K562 (cell line): Measurements from ENCODE around the gene MGAT1. TPM values are rescaled to one million over a fixed set of nuclear protein-coding genes. Genes with fewer than 3 reads are reported as not detected.

Experiments
- ARNT ChIP-seq, 2 experiments: fragments of 450-650 bp; IDR thresholded peaks; 2 replicates each; pipeline ENCODE4 v1.6.1; 2016; ENCODE audit warnings: mild to moderate bottlenecking in 1 of 2
- FIP1L1 ChIP-seq: fragments of 200-400 bp; formaldehyde crosslinking; IDR thresholded peaks from 2 replicates; pipeline ENCODE4 v1.6.1; 2018; ENCODE audit warnings: mild to moderate bottlenecking, low read depth, low read length; ENCODE audit not compliant: poor library complexity, severe bottlenecking
- FOS ChIP-seq: IDR thresholded peaks from 3 replicates; pipeline ENCODE4 v1.6.1; 2011; ENCODE audit not compliant: insufficient read length; ENCODE audit errors: extremely low read depth
- GTF2A2 ChIP-seq: IDR thresholded peaks from 2 replicates; pipeline ENCODE4 v1.6.1; 2016; ENCODE audit warnings: mild to moderate bottlenecking, missing genetic modification characterization, missing compliant biosample characterization
- HDAC1 ChIP-seq, 2 experiments: fragments of 450-650 bp; IDR thresholded peaks; 2 replicates each; pipeline ENCODE4 v1.6.1; 2016 to 2017; ENCODE audit warnings: inconsistent platforms in 1 of 2, mild to moderate bottlenecking in 1 of 2, moderate library complexity in 1 of 2
- HDAC8 ChIP-seq: fragments of 450-650 bp; IDR thresholded peaks from 2 replicates; pipeline ENCODE4 v1.6.1; 2016; ENCODE audit warnings: mild to moderate bottlenecking, missing genetic modification characterization, moderate library complexity, missing compliant biosample characterization
- HEY1 ChIP-seq: fragments of 250-450 bp; sonication (Bioruptor Pico); IDR thresholded peaks from 2 replicates; pipeline ENCODE4 v1.5.0; 2020; ENCODE audit warnings: mild to moderate bottlenecking, moderate library complexity, borderline replicate concordance
- MIER1 ChIP-seq: fragments of 450-650 bp; IDR thresholded peaks from 2 replicates; pipeline ENCODE4 v1.6.1; 2016; ENCODE audit warnings: antibody characterized with exemption, mild to moderate bottlenecking, low read depth
- NR2F6 ChIP-seq: fragments of 450-650 bp; formaldehyde crosslinking; IDR thresholded peaks from 2 replicates; pipeline ENCODE4 v1.4.0; 2020; ENCODE audit warnings: mild to moderate bottlenecking
- SNIP1 ChIP-seq: fragments of 450-650 bp; IDR thresholded peaks from 2 replicates; pipeline ENCODE4 v1.7.1; 2017; ENCODE audit warnings: low read depth, mild to moderate bottlenecking
- SRSF1 ChIP-seq: fragments of 200-400 bp; formaldehyde crosslinking; IDR thresholded peaks from 2 replicates; pipeline ENCODE4 v1.6.1; 2017; ENCODE audit warnings: mild to moderate bottlenecking, low read depth, low read length, moderate library complexity
- ZC3H4 ChIP-seq: sonication (generic); formaldehyde crosslinking; IDR thresholded peaks from 2 replicates; pipeline ENCODE4 v1.9.0; 2021; ENCODE audit warnings: missing genetic modification reagents, borderline replicate concordance
- ZFX ChIP-seq: sonication (generic); formaldehyde crosslinking; IDR thresholded peaks from 2 replicates; pipeline ENCODE4 v1.8.0; 2022; ENCODE audit warnings: mild to moderate bottlenecking, missing genetic modification reagents, moderate library complexity
- ZNF24 ChIP-seq: fragments of 450-650 bp; IDR thresholded peaks from 2 replicates; pipeline ENCODE4 v1.6.1; 2016
- polyA plus RNA-seq, 8 experiments: library from polyadenylated mRNA; depleted of rRNA in 4 of 8; stranded (reverse) in 5 of 8; unstranded in 3 of 8; fragments of >200 nt; fragmentation: Nextera tagmentation in 2 of 8; fragmentation: Illumina TruSeq in 1 of 8; extraction: Ambion mirVana in 2 of 8; extraction: Trizol in 1 of 8; gene quantifications; 2 replicates each; pipeline versions ENCODE4 v1.2.1 to v1.2.3, GENCODE V29; 2011 to 2014; ENCODE audit warnings: inconsistent platforms in 1 of 8, missing spikeins in 1 of 8
- total RNA-seq, 7 experiments: library from RNA; depleted of rRNA in 6 of 7; stranded (reverse); fragments of >200 nt in 6 of 7; fragmentation: Illumina TruSeq in 2 of 7; extraction: Trizol in 2 of 7; gene quantifications; 2 replicates each; pipeline versions ENCODE4 v1.2.1 to v1.2.3, GENCODE V29; 2011 to 2021; ENCODE audit warnings: low replicate concordance in 1 of 7
- TF ChIP-seq, protein P1 (sequence below), 2 experiments: fragments of 450-650 bp; IDR thresholded peaks; 2 replicates each; pipeline ENCODE4 v1.6.1; 2016
- TF ChIP-seq, protein P2 (sequence below), 2 experiments: fragments of 200-800 bp in 1 of 2; sonication (Bioruptor generic) in 1 of 2; sonication (generic) in 1 of 2; formaldehyde crosslinking in 1 of 2; IDR thresholded peaks in 1 of 2; conservative IDR thresholded peaks in 1 of 2; 2 replicates each; pipeline versions ENCODE4 v1.5.0 to v1.6.1; 2016 to 2020; ENCODE audit warnings: missing compliant biosample characterization in 1 of 2, missing genetic modification characterization in 1 of 2, missing genetic modification reagents in 1 of 2
- TF ChIP-seq, protein P3 (sequence below): sonication (generic); formaldehyde crosslinking; IDR thresholded peaks from 2 replicates; pipeline ENCODE4 v1.8.0; 2022; ENCODE audit warnings: mild to moderate bottlenecking, missing genetic modification reagents
- TF ChIP-seq, protein P4 (sequence below): fragments of 200-800 bp; sonication (Bioruptor generic); IDR thresholded peaks from 2 replicates; pipeline ENCODE4 v1.6.1; 2017; ENCODE audit warnings: missing genetic modification characterization, missing compliant biosample characterization

MGAT1 gene
- total and polyA plus RNA-seq, 9 of the 15 experiments (the other 6 are each of a cell fraction or from before 2014, with no cell fraction given), result 3.9 to 82.7 (median 44.5) TPM

DNA sequence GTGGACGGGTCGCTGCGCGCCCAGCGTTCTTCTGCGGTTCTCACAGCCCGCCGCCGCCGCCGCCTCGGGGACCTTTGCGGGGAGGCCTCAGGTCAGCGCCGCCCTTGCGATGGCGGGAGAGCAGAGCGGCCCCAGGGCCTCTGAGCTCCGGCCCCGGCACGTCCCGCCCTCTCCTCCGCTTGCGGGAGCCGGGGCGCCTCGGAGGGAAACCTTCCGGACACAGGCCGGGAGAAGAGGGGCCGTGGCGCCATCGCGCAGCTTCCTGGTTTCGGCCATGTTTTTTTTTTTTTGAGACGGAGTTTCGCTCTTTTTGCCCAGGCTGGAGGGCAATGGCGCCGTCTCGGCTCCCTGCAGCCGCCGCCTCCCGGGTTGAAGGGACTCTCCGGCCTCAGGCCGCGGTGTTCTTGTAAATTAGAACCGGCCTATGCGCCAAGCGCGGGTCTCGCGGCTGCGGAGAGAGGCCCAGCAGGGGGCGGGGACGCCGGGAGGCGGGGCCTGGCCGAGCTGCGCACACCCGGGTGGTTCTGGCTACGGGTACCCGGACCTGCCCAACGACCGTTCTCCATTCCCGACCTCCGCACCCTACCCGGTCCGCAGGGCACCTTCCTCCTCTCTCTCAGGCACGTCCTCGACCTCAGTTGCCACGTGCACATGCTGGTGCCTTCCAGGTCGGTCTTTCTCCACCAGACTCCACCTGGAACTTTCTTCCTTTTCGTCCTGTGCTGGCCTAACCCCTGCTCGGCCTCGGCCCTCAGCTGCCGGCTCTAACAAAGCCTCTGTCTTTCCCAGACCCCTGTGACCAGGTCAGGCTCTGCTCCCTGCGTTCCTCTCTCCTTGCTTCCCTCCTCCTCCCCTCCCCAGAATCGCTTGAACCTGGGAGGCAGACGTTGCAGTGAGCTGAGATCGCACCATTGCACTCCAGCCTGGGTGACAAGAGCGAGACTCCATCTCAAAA lies 28.8 kb upstream of the MGAT1 start (continued):
- TF ChIP-seq ZFX (CRISPR knock-in tag), result peak; percentile 98
- peak; percentile 56 for TF ChIP-seq FIP1L1
- TF ChIP-seq SRSF1, result no peak
- no peak for TF ChIP-seq NR2F6 (CRISPR knock-in tag)
- peak in 1 of 2 experiments; percentile 54; a peak in 2 of 4 replicates for TF ChIP-seq HDAC1 (IDR thresholded peaks at IDR 0.05)
- TF ChIP-seq ZNF24, result no peak
- TF ChIP-seq, protein P1, sequence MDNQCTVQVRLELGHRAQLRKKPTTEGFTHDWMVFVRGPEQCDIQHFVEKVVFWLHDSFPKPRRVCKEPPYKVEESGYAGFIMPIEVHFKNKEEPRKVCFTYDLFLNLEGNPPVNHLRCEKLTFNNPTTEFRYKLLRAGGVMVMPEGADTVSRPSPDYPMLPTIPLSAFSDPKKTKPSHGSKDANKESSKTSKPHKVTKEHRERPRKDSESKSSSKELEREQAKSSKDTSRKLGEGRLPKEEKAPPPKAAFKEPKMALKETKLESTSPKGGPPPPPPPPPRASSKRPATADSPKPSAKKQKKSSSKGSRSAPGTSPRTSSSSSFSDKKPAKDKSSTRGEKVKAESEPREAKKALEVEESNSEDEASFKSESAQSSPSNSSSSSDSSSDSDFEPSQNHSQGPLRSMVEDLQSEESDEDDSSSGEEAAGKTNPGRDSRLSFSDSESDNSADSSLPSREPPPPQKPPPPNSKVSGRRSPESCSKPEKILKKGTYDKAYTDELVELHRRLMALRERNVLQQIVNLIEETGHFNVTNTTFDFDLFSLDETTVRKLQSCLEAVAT (IDR thresholded peaks at IDR 0.05), result 0 out of 4 replicates have a peak, but pooled peaks of 1 of the 2 experiments have one; percentile 33
- peak; percentile 73 for TF ChIP-seq GTF2A2 (tag)
- no peak for TF ChIP-seq MIER1
- TF ChIP-seq SNIP1, result no peak
- no peak for TF ChIP-seq FOS
- TF ChIP-seq HDAC8 (tag), result no peak
- TF ChIP-seq HEY1 (CRISPR knock-in tag), result no peak
- TF ChIP-seq, protein P2, sequence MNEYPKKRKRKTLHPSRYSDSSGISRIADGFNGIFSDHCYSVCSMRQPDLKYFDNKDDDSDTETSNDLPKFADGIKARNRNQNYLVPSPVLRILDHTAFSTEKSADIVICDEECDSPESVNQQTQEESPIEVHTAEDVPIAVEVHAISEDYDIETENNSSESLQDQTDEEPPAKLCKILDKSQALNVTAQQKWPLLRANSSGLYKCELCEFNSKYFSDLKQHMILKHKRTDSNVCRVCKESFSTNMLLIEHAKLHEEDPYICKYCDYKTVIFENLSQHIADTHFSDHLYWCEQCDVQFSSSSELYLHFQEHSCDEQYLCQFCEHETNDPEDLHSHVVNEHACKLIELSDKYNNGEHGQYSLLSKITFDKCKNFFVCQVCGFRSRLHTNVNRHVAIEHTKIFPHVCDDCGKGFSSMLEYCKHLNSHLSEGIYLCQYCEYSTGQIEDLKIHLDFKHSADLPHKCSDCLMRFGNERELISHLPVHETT (CRISPR knock-in tag; conservative IDR thresholded peaks at IDR 0.05 in 1 of 2, IDR thresholded peaks at IDR 0.05 in 1 of 2), result peak; percentile 16 to 33; a peak in 1 of 4 replicates
- TF ChIP-seq ZC3H4 (CRISPR knock-in tag), result no peak
- TF ChIP-seq, protein P3, sequence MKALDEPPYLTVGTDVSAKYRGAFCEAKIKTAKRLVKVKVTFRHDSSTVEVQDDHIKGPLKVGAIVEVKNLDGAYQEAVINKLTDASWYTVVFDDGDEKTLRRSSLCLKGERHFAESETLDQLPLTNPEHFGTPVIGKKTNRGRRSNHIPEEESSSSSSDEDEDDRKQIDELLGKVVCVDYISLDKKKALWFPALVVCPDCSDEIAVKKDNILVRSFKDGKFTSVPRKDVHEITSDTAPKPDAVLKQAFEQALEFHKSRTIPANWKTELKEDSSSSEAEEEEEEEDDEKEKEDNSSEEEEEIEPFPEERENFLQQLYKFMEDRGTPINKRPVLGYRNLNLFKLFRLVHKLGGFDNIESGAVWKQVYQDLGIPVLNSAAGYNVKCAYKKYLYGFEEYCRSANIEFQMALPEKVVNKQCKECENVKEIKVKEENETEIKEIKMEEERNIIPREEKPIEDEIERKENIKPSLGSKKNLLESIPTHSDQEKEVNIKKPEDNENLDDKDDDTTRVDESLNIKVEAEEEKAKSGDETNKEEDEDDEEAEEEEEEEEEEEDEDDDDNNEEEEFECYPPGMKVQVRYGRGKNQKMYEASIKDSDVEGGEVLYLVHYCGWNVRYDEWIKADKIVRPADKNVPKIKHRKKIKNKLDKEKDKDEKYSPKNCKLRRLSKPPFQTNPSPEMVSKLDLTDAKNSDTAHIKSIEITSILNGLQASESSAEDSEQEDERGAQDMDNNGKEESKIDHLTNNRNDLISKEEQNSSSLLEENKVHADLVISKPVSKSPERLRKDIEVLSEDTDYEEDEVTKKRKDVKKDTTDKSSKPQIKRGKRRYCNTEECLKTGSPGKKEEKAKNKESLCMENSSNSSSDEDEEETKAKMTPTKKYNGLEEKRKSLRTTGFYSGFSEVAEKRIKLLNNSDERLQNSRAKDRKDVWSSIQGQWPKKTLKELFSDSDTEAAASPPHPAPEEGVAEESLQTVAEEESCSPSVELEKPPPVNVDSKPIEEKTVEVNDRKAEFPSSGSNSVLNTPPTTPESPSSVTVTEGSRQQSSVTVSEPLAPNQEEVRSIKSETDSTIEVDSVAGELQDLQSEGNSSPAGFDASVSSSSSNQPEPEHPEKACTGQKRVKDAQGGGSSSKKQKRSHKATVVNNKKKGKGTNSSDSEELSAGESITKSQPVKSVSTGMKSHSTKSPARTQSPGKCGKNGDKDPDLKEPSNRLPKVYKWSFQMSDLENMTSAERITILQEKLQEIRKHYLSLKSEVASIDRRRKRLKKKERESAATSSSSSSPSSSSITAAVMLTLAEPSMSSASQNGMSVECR, result peak; percentile 64; the same call in 1 of the 2 replicates
- TF ChIP-seq, protein P4, sequence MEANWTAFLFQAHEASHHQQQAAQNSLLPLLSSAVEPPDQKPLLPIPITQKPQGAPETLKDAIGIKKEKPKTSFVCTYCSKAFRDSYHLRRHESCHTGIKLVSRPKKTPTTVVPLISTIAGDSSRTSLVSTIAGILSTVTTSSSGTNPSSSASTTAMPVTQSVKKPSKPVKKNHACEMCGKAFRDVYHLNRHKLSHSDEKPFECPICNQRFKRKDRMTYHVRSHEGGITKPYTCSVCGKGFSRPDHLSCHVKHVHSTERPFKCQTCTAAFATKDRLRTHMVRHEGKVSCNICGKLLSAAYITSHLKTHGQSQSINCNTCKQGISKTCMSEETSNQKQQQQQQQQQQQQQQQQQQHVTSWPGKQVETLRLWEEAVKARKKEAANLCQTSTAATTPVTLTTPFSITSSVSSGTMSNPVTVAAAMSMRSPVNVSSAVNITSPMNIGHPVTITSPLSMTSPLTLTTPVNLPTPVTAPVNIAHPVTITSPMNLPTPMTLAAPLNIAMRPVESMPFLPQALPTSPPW (CRISPR knock-in tag), result peak; percentile 61
- no peak for TF ChIP-seq ARNT (IDR thresholded peaks at IDR 0.05)
